HepG2 (cell line): ENCODE results near the gene RCC1. TPM values are rescaled to one million over a fixed set of nuclear protein-coding genes. Genes with fewer than 3 reads are reported as not detected.

Experiments
- ATAC-seq: fragments of 200-7000 bp; cut with Tn5 transposase; 3 replicates; pipeline ENCODE4 v1.9.1; 2020; ENCODE audit warnings: mild to moderate bottlenecking, moderate library complexity
- BruUV-seq: library from RNA; stranded (reverse); fragments of 400-500 nt; replicated peaks from 2 replicates; lab custom pipeline; 2021; lab: Mats Ljungman, UMichigan
- CTCF ChIA-PET: fragments of 300-600 bp; formaldehyde crosslinking; extraction: SDS; loops from one replicate; lab custom pipeline; 2021; ENCODE audit warnings: low total read pairs, inconsistent platforms, low intra/inter-chr PET ratio; lab: Yijun Ruan, JAX
- POLR2A ChIA-PET: fragments of 350-600 bp; sonication (Branson Sonifier 250); formaldehyde crosslinking; loops from one replicate; lab custom pipeline; 2020; ENCODE audit warnings: antibody characterized with exemption, inconsistent platforms; lab: Yijun Ruan, JAX
- DNase-seq: peaks from one replicate; pipeline ENCODE4 v3.0.0-alpha.2; 2015; ENCODE audit warnings: low spot score
- FAIRE-seq: peaks from 3 replicates; lab custom pipeline; 2011; peaks lifted over from hg19 to GRCh38; lab: Jason Lieb, UNC
- H2AFZ ChIP-seq: one replicate; pipeline ENCODE4 v1.6.1; 2011; ENCODE audit warnings: low read length, inconsistent platforms
- H3K27ac ChIP-seq: fragments of 300-600 bp; 3 replicates; pipeline ENCODE4 v1.8.0; 2011; ENCODE audit warnings: mixed run types, mild to moderate bottlenecking, mixed read lengths, low read length, inconsistent platforms; ENCODE audit not compliant: insufficient read depth; ENCODE audit errors: extremely low read length
- H3K27me3 ChIP-seq, 2 experiments: fragments of 200-600 bp in 1 of 2; 2 replicates in 1 of 2; 3 replicates in 1 of 2; pipeline versions ENCODE4 v1.6.0 to v1.8.0; 2011; ENCODE audit warnings: low read length in 2 of 2, mild to moderate bottlenecking in 2 of 2, moderate library complexity in 2 of 2, inconsistent platforms in 1 of 2; ENCODE audit not compliant: insufficient read depth in 2 of 2, control insufficient read depth in 1 of 2
- H3K36me3 ChIP-seq, 2 experiments: fragments of 200-600 bp in 1 of 2; replicated peaks in 1 of 2; 2 replicates in 1 of 2; 3 replicates in 1 of 2; pipeline versions ENCODE4 v1.5.1 to v1.8.0; 2011; ENCODE audit warnings: low read length in 2 of 2, inconsistent platforms in 1 of 2; ENCODE audit not compliant: insufficient read depth in 2 of 2, control insufficient read depth in 1 of 2
- H3K4me1 ChIP-seq: 2 replicates; pipeline ENCODE4 v1.5.1; 2012; ENCODE audit warnings: low read length, inconsistent platforms; ENCODE audit not compliant: insufficient read depth
- H3K4me2 ChIP-seq: 2 replicates; pipeline ENCODE4 v1.6.0; 2011; ENCODE audit warnings: low read depth, low read length, inconsistent platforms
- H3K4me3 ChIP-seq, 3 experiments: fragments of 200-600 bp in 1 of 3; sonication (generic), shearing (Covaris generic) in 1 of 3; replicated peaks in 1 of 3; 2 replicates each; pipeline ENCODE4 v1.5.1; 2011 to 2016; ENCODE audit warnings: low read length in 3 of 3, inconsistent platforms in 2 of 3, low read depth in 2 of 3, mild to moderate bottlenecking in 2 of 3, control low read depth in 1 of 3, mixed read lengths in 1 of 3; ENCODE audit not compliant: insufficient read depth in 1 of 3
- H3K79me2 ChIP-seq: one replicate; pipeline ENCODE4 v1.6.1; 2011; ENCODE audit warnings: low read length, inconsistent platforms; ENCODE audit not compliant: insufficient read depth
- H3K9ac ChIP-seq: 2 replicates; pipeline ENCODE4 v1.6.0; 2011; ENCODE audit warnings: mild to moderate bottlenecking, low read depth, low read length, inconsistent platforms; ENCODE audit not compliant: insufficient read depth
- H3K9me3 ChIP-seq: 2 replicates; pipeline ENCODE4 v1.5.1; 2012; ENCODE audit warnings: mild to moderate bottlenecking, low read length
- H4K20me1 ChIP-seq: 2 replicates; pipeline ENCODE4 v1.6.0; 2011; ENCODE audit warnings: inconsistent platforms, mild to moderate bottlenecking, low read length, moderate library complexity; ENCODE audit not compliant: insufficient read depth
- ETV6 ChIP-seq: sonication (generic); formaldehyde crosslinking; conservative IDR thresholded peaks from 2 replicates; pipeline ENCODE4 v1.4.0; 2020; ENCODE audit warnings: missing genetic modification reagents
- MYC ChIP-seq: sonication (generic); formaldehyde crosslinking; IDR thresholded peaks from 2 replicates; pipeline ENCODE4 v1.9.0; 2021; ENCODE audit warnings: missing genetic modification reagents, borderline replicate concordance
- WGBS: methylation state at CpG from one replicate; pipeline ENCODE4 v1.1.6; 2017; ENCODE audit warnings: low lambda C conversion rate; 5-methylcytosine and 5-hydroxymethylcytosine counted together
- in situ Hi-C: cut with HindIII; loops from 2 replicates; pipeline ENCODE4 v1.10.0; 2017; ENCODE audit warnings: low pct_unique_long_range_greater_than_20kb; ENCODE audit not compliant: extremely low pct_ligation_motif_present
- intact Hi-C: fragments of 100-400 bp; cut with micrococcal nuclease; formaldehyde crosslinking; loops from one replicate; pipeline ENCODE4 v1.10.0; 2022; ENCODE audit not compliant: unreplicated experiment
- polyA plus RNA-seq, 8 experiments: library from polyadenylated mRNA; depleted of rRNA in 3 of 8; stranded (reverse) in 7 of 8; unstranded in 1 of 8; fragments of >200 nt; fragmentation: Illumina TruSeq in 4 of 8; extraction: Trizol in 4 of 8; gene quantifications; 2 replicates each; pipeline versions ENCODE4 v1.2.1 to v1.2.3, GENCODE V29; 2011 to 2016; ENCODE audit warnings: low read depth in 4 of 8, missing spikeins in 1 of 8, mixed read lengths in 1 of 8; ENCODE audit not compliant: insufficient read depth in 1 of 8
- total RNA-seq, 5 experiments: library from RNA; depleted of rRNA; stranded (reverse); fragments of >200 nt; fragmentation: Illumina TruSeq; extraction: Trizol; gene quantifications; 2 replicates each; pipeline ENCODE4 v1.2.3, GENCODE V29; 2016; ENCODE audit warnings: low read depth in 1 of 5
- TF ChIP-seq, protein P1 (sequence below): sonication (generic); formaldehyde crosslinking; IDR thresholded peaks from 2 replicates; pipeline ENCODE4 v1.4.0; 2020; ENCODE audit warnings: missing genetic modification reagents, borderline replicate concordance
- TF ChIP-seq, protein P2 (sequence below), 2 experiments: IDR thresholded peaks; 2 replicates each; pipeline ENCODE4 v1.6.1; 2011 to 2012; ENCODE audit warnings: low read length in 2 of 2, borderline replicate concordance in 1 of 2, low read depth in 1 of 2, mild to moderate bottlenecking in 1 of 2, moderate library complexity in 1 of 2

RCC1 gene
- total and polyA plus RNA-seq, 2 of the 13 experiments (the other 11 are each of a cell fraction or from before 2014, with no cell fraction given) = 47.2 to 80.8 TPM

DNA sequence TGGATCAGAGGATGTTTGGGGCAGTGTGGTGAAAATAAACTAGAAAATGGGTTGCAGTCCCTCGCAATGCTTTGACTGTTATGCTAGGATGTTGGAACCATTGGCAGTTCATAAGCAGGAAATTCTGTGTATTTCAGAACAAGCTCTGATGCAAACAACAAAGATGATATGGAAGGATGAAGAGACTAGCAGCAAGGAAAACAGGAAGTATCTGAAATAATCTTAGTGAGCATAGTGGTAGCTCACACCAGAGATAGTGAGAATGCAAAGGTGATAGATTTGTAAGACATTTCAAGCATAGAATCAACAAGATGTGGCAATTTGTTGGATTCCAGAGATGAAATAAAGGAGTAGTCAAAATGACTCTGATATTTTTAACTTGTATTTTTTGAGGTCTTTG lies 11.1 kb upstream of the RCC1 start:
- 97% methylated on average over 1 of the region's 1 CpG for WGBS
- in situ Hi-C loops = no loop called here
- H3K4me2 ChIP-seq = no peak overlapping the region
- ChIA-PET POLR2A (interaction anchor here (1.2 kb wide), 1 partner anchor 11 kb away, joined by 3 read pairs; no protein-coding TSS in a partner anchor), CTCF (no interaction called here)
- ATAC-seq (no peak), DNase-seq (no peak), FAIRE-seq (no peak)
- H3K9ac ChIP-seq = no peak overlapping the region
- no peaks in the 10 kb centered on the region for H3K9me3 ChIP-seq
- H3K79me2 ChIP-seq = no peaks in the 10 kb centered on the region
- intact Hi-C loops = no loop called here
- H3K36me3 ChIP-seq = peaks cover 25 to 54% of the 10 kb centered on the region in 2 experiments; a peak in 4 of 5 replicates
- no peak overlapping the region for H3K27ac ChIP-seq
- H3K4me1 ChIP-seq = no peaks in the 10 kb centered on the region
- no TSS peak for BruUV-seq
- H3K27me3 ChIP-seq = no peaks in the 10 kb centered on the region
- no peak overlapping the region for H2AFZ ChIP-seq
- TF ChIP-seq, protein P1, sequence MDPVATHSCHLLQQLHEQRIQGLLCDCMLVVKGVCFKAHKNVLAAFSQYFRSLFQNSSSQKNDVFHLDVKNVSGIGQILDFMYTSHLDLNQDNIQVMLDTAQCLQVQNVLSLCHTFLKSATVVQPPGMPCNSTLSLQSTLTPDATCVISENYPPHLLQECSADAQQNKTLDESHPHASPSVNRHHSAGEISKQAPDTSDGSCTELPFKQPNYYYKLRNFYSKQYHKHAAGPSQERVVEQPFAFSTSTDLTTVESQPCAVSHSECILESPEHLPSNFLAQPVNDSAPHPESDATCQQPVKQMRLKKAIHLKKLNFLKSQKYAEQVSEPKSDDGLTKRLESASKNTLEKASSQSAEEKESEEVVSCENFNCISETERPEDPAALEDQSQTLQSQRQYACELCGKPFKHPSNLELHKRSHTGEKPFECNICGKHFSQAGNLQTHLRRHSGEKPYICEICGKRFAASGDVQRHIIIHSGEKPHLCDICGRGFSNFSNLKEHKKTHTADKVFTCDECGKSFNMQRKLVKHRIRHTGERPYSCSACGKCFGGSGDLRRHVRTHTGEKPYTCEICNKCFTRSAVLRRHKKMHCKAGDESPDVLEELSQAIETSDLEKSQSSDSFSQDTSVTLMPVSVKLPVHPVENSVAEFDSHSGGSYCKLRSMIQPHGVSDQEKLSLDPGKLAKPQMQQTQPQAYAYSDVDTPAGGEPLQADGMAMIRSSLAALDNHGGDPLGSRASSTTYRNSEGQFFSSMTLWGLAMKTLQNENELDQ = no peak
- TF ChIP-seq, protein P2, sequence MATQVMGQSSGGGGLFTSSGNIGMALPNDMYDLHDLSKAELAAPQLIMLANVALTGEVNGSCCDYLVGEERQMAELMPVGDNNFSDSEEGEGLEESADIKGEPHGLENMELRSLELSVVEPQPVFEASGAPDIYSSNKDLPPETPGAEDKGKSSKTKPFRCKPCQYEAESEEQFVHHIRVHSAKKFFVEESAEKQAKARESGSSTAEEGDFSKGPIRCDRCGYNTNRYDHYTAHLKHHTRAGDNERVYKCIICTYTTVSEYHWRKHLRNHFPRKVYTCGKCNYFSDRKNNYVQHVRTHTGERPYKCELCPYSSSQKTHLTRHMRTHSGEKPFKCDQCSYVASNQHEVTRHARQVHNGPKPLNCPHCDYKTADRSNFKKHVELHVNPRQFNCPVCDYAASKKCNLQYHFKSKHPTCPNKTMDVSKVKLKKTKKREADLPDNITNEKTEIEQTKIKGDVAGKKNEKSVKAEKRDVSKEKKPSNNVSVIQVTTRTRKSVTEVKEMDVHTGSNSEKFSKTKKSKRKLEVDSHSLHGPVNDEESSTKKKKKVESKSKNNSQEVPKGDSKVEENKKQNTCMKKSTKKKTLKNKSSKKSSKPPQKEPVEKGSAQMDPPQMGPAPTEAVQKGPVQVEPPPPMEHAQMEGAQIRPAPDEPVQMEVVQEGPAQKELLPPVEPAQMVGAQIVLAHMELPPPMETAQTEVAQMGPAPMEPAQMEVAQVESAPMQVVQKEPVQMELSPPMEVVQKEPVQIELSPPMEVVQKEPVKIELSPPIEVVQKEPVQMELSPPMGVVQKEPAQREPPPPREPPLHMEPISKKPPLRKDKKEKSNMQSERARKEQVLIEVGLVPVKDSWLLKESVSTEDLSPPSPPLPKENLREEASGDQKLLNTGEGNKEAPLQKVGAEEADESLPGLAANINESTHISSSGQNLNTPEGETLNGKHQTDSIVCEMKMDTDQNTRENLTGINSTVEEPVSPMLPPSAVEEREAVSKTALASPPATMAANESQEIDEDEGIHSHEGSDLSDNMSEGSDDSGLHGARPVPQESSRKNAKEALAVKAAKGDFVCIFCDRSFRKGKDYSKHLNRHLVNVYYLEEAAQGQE (IDR thresholded peaks at IDR 0.05; ENCODE audit: borderline replicate concordance in 1 of 2, low read depth in 1 of 2, low read length in 2 of 2) = no peak
- TF ChIP-seq MYC (CRISPR knock-in tag) (no peak), ETV6 (CRISPR knock-in tag) (no peak)
- no peaks in the 10 kb centered on the region for H4K20me1 ChIP-seq
- H3K4me3 ChIP-seq = no peak overlapping the region
